Measurements from ENCODE around the gene SMIM20.

SMIM20 gene

DNA sequence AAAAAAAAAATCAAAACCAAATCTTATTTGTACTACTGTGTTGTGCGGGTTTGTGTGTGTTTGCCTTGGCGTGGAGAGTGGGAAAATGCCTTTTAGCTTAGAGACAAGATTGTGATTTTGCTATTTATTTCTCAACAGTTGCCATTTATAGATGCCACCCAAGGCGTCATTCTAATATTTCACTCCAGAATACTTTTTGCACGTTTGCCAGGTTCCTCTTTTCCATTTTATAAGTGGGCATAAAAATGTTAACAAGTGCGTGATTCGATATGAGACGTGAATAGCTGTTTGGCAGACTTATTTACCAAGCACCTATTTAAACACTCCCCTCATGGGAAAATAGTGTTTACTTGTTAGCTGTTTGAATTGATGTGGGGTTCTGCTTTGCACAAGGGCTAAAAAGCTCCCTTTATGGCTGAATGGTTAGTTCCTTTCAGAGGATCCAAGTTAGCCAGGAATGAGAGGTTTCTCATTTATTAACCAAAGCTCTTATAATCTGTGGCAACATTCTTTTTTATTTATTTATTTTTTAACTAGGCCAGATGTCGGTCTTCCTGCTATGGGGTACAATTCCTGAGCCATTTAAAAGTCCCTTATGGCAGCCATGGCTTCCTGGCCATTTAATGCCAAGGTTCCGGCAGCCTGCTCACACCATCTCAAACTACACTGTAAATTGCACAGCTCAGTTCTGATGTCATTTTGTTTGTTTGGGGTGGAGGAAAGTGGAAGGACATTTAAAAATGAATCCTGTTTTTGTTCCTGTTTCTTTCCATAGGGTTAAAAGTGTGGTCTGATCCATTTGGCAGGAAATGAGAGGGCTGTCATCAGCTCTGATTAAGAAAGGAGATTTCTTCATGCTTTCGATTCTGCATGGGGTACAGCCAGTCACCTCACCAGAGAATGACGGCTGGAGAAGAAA, 14.6 kb downstream of the SMIM20 start:
- DNase-seq: no peak

DNA sequence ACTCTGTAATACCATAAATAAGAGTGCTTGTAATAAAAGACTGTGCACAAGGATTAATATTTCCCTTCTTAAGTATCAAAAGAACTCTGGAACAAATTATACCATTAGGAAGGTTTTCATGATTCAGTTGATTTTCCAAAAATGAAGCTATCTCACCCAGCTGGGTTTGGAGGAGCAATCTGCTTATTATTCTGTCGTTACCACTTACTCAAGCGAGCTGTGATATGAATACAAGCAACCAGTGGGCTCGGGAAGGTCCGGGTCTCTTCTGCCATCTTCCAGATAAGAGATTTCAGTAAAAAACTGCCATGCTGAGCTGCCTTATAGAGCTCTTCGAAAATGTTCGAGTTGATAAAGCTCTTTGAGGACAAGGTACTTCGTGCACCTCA, 15.3 kb downstream of the SMIM20 start:
- no peak for DNase-seq

DNA sequence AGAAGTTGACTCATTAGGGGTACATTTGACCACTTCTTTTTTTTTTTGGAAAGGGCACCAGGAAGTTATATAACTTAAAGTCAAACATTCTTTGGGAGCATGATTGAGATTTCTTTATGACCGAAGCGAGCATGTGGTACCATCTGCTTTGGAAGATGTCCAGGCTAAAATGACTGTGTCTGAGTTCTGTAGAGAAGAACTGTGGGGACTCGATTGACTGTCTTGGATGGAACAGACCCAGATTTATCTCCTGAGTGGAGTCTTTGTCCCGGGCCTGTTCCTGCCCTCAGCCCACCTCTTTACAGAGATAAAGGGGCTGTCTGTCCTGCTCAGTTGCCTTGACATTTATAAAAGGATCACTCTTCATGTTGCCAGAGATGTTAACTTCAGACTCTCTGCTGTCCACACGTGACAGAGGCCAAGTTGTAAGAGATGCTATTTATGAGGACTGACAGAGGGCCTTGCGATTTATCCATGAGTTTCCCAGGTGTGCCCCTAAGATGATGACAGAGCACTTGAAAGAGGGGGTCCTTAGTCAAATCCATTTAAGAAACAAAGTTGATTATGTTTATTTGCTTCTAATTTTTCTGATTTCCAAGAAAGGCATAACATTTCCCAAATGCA, 16.8 kb downstream of the SMIM20 start:
- DNase-seq: no peak

DNA sequence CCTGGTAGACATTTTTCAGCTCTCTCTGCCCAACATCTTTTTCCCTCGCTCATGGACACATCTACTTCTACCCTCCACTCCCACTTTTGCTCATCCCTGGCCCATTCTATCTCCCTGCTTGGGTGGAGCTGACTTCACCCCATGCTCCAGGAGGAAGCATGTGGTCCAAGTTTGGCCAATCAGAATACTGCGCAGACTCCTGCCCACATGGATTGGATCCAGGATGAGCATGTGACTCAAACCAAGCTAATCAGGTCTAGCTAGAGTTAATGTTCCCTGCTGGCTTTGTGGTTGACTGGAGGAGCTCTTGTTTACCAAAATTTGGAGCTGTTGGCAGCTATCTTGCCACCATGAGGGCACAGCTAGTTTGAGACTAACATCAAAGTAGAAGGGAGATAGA, 22.7 kb downstream of the SMIM20 start:
- no peak for DNase-seq

DNA sequence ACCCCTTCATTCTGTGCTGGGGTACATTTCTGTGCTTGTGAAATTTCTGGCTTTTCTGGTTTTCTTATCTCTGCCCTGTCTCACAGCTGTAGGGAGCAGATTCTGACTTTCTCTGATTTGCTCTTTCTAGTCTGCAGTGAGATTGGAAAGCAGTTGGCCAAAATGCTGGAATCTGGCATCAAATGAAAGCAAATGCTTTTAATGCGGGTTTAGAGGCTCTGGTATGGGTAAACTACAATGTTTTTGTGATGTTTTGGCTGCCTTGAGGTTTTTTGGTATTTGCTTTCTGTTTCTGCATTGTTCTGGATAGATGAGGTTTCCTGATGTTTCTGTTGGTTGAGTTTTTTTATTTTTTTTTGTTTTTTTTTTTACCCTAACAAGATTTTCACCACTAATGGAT, 23.8 kb downstream of the SMIM20 start:
- no peak for DNase-seq

DNA sequence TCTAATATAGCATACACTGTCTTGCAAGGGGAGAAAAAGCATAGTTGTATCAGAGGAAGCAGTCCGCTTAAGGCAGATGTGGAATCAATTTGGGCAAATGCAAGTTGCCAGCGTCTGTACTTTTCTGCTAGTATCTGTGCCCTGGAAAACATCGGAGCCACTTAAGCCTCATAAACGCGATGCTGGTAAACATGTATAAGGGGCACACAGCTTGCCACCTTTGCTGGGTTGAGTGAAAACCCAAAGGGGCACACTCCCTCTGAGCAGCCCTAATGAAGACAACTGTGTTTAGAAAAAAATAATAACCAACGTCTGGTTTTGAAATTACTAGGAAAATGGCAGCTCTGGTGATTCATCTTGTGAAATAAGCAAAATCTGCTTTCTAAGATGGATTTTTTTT, 24.3 kb downstream of the SMIM20 start:
- DNase-seq: no peak

DNA sequence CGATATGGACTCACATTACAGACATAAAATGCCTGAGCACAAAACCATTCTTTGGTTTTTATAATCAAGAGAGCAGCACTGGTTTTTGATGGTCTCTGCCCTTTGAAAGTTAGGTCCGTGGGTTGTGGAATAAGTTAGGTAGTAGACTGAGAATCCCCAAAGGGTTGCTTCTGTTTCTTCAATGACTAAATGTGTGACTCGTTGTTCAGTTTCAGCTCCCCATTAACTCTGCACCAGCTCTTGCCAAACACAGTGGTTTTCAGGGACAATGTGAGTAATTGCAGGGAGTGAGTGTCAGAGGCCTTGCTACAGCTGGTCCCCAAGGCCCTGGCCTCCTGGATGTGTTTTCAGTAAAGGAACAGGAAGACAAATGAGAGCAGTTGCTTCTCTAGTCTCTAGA, 24.8 kb downstream of the SMIM20 start:
- no peak for DNase-seq

DNA sequence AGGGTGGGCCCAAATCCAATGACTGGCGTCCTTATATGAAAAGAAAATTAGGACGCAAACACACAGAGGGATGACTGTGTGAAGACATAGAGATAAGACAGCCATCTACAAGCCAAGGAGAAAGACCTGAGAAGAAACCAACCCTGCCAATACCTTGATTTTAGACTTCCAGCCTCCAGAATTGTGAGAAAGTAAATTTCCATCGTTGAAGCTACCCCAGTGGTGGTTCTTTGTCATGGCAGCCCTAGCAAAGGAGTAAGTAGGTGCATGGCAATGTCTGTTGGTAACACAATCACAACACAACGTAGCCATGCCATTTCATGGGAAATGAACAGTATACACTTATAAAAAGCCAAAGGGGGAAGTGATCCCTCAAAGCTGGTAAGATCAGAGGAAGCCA, 25.3 kb downstream of the SMIM20 start:
- DNase-seq: no peak

DNA sequence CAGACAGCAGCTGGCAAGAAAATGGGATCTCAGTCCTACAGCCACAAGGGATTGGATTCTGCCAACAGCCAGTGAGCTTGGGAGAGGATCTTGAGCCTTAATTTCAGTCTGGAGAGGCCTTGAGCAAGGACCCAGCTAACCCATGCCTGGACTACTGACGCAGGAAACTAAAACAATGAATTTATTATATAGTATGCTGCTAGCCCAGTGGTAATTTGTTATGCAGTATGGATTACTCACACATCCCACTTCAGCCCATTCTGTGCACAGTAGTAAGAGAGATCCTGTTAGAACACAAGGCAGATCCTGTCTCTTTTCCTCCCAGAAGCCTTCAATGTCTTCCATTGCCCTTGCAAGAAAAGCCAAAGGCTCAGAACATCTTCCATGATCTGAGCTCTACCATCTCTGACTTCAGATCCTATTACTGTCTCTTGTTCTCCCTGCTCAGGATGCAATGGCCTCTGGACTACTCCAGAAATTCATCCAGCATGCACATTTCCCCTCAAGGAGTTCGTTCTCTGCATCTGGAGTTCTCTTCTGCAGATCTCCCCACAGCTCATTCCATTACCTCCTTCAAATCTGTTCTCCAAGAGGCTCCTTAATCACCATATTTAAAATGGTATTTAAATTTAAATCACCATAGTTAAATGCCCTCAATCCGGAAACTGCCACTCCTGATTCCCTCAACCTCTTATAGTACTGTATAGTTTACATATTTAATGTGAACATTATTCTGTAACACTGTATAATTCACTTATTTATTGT, 27.6 kb downstream of the SMIM20 start:
- no peak for DNase-seq

DNA sequence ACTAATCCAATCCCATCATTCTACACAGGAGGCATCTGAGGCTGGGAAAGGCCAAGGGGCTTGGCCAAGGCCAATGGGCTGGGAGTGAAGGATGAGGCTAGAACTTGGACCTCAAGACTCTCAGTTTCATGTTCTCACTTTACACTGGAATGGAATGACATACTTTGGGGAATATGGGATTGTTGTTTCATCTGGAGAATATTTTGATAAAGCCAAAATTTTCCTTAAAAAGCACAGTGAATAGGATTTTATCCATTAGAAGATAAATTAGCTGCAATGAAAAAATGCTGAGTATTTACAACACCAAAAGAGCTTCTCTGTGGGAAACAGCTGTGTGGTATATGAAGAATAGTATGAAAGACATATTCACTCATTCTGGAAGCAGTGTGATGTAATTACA, 29.3 kb downstream of the SMIM20 start:
- DNase-seq: no peak

DNA sequence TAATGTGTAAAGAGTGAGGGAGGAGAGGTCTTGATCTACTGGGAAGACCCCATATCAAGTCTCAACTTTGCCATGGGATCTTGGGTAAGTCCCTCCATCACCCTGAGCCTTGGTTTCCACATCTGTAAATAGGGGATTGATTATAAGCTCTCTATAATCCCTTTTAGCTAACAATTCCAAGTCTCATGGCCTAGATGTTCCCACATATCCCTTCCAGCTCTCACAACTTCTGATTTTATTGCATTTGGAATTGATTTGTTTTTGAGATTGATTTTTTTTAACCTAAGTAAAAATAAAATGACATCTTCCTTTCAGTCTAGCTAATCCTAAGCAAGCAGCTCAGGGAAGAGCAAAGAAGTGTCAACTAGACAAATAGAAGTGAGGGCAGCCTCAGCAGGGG, 29.8 kb downstream of the SMIM20 start:
- no peak for DNase-seq

DNA sequence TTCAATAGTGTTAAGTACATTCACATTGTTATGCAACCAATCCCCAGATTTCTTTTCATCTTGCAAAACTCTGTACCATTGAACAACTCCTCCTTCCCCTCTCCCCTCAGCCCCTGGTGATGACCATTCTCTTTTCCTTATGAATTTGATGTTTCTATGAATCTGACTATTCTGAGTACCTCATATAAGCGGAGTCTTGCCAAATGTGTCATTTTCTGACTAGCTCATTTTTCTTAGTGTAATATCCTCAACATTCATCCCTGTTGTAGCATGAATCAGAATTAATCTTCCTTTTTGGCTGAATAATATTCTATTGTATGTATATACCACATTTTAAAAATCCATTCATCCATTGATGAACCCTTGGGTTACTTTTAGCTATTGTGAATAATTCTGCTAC, 34.0 kb downstream of the SMIM20 start:
- no peak for DNase-seq

DNA sequence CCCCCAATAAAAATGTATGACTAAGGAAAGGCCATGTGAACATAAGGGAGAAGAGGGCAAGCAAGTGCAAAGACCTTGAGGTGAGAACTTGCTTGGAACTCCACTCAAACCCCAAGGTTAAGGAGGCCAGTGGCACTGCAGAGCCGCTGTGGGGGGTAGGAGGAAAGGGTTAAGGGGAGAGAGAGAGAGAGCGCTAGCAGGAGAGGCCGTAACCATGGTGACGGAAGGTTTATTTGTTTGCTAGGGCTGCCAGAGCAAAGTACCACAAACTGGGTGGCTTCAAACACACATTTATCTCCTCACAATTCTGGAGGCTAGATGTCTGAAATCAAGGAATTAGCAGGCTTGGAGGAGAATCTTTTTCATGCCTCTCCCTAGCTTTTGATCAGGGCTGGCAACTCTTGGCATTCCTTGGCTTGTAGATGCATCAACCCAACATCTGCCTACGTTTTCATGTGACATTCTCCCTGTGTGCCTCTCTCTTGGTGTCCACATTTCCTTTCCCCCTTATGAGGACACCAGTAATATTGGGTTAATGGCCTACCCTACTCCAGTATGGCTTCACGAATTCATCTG, 35.2 kb downstream of the SMIM20 start:
- DNase-seq: no peak

DNA sequence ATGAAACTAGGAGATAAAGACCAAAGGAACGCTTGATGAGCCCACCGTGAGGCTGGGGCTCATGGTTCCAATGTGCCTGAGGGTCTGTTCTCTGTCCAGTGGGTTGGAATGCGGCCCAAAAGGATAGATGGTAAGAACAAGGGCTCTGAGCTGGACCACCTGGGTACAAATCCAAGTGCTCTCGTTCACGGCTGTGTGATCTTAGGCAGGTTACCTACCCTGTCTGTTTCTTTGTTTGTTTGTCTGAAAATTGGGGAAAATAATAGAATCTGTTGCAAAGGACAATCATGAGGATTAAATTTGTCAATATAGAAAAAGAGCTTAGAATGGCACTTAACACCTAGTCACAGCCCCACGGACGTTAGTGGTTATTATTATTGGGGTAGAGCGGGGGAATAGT, 36.0 kb downstream of the SMIM20 start:
- no peak for DNase-seq

DNA sequence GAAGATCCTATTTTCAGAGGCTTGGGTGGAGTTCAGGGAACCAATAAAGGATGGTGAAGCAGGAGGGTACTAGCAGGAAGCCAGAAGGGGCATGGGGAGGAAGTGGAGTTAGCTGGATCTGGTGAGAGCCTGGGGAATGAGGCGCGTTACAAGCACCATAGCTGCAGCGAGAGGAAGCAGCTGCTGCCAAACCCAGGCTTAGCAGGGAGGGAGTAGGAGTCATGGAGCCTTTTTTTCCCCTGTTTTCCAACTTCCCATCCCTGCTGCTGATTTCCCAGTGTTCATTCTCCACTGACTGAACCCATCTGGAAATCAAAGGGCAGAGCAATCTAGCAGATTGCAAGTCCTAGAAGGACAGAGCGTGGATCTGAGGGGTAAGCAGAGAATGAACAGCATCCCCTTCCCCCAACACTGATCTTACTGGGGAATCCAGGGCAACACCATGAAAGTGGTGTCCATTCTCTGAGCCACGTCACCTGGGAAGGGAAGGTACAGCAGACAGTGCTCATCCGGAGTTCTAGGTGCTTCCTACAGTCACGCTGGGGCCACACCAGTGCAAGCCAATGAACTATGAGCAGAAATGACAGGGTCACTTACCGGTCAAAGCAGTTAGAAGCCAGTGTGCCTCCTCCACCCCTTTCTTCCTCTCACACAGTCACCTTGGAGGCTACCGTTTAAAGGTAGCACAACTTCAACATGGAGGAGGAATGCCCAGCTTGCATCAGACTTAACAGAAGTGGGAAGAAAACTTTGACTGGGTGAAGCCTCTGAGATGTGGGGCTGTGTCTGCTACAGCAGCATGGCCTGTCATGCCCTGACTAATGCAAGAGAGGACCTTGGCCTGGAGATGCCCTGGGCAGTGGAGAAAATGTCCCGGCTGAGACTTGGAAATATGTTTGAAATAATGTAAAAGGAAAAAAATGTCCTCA, 36.7 kb downstream of the SMIM20 start:
- no peak for DNase-seq

DNA sequence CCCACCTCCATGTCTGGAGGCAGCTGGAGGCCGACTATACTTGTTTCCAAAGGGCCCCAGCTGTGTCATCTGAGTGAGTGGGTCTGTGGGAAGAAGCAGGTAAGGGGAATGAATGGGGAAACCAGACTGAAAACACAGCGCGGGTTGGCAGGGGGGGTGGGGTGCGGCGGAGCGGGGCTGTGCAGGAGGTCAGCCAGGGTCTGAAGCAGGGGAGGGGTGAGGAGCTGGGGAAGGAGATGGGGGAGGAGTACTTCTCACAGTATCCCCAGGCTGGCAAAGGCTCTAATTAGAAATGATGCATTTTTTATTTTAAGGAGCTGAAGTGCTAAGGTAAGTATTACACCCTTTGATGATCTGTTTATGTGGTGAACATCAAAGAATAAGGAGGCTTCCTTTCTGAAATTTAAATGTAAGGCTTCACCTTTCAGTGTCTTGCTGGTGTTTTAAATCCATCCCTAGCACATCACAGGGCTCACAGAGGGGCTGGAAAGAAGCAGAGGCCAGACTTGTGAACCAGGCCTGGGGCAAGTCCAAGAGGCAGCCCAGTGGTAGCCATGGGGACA, 37.5 kb downstream of the SMIM20 start:
- DNase-seq: no peak

DNA sequence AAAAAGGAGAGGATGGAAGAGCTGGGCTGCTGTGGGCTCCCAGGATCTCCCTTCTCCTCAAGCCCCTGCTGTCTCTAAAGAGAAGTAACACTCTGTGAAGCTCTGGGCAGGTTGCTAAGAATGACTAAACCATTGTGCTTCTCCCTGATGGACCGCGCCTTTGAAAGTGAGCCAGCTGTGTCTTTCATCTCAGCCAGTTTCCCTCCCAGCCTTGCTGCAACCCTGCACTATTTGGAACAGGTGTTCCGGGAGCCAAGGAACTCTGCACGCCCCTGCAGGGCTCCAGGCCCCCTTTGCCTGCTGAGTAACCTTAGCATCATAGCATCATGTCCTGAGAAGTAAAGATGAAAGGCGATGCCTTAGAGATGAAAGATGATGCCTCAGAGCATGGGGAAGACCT, 39.7 kb downstream of the SMIM20 start:
- no peak for DNase-seq

DNA sequence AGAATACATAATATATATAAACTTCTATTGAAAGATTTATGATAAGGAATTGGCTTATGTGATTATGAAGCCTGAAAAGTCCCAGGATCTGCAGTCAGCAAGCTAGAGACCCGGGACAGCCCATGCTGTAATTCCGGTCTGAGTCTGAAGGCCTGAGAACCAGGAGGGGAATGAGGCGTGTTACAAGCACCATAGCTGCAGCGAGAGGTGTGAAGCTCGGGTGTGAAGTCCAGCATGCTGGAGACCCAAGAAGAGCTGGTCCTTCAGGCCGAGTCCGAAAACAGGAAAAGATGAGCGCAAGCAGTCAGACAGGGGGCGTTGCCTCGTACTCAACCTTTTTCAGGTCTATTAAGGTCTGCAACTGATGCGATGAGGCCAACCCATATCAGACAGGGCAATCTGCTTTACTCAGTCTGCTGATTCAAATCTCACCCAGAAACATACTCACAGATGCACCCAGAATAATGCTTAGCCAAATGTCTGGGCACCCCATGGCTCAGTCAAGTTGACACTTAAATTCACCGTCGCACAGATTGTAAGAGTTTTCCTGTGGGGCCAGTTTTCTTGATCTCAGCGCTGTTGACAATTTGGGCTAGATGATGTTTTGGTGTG, 40.4 kb downstream of the SMIM20 start:
- no peak for DNase-seq

DNA sequence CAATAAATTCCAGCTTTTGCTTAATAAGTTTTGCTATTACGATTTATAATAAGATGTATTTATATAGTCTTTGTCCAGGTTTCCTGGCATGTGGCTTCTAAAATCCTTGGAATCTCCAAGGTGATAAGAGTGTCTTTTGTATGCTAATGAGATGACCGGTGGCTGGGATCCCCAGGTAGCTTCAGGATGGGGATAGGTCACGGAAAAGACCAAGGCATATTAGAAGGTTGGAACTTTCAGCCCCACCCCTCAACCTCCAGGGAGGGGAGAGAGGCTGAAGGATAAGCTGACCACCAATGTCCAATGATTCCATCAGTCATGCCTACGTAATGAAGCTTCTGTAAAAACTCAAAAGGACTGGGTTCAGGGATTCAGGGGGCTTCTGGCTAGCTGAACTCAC, 41.7 kb downstream of the SMIM20 start:
- no peak for DNase-seq

DNA sequence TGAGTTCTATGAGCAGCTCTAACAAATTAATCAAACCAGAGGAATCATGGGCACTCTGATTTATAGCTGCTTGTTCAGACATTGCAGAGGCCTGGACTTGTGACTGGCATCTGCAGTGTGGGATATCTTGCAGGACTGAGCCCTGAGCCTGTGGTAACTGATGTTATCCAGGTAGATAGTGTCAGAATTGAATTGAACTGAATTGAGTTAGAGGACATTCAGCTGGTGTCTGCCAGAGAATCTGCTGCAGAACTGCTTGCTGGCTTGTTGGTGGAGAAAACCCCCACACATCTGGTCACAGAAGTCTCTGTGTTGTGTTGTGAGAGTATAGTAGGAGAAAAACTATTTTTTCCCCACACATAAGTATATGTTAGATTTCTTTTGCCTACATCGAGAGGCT, 42.2 kb downstream of the SMIM20 start:
- DNase-seq: no peak

DNA sequence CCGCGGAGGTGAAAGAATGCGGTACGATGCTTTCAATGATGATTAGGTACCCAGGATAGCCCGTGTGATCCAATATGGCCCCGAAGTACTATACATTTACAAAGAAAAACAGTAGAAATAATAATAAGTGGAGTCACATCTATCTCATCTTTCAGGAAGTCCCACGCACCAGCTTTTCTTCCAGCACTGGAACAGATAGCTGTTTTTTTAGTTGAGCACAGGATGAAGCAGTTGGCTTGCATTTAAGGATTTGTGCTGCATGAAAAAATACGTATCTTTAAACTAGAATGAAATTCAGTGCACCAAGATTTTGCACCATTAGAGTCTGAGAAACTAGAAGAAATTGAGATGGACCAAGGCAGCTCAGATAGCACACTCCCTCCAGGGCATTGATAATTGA, 44.1 kb downstream of the SMIM20 start:
- no peak for DNase-seq

DNA sequence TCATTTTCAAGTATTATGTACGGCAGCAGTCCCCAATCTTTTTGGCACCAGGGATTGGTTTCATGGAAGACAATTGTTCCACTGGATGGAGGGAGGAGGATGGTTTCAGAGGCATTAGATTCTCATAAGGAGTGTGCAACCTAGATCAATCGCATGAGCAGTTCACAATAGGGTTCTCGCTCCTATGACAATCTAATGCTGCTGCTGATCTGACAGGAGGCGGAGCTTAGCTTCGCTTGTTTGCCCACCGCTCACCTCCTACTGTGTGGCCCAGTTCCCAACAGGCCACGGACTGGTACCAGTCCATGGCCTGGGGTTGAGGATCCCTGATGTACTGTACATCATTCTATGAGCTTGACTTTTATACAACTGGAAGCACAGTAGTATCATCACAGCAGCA, 48.4 kb downstream of the SMIM20 start:
- no peak for DNase-seq
